ENCODE data around the gene CSNK1D.
A peak's percentile ranks its signal among the peaks of the same experiment; 100 is the strongest.
"Not testable (repeated sequence)": the region's sequence is repeated elsewhere in the genome, so short reads cannot be mapped to it uniquely, and the experiment has no call there.

The CSNK1D gene

GRCh38 chr17:82205720-82206508 lies 67.6 kb downstream of the CSNK1D start:
- peak; percentile 63 to 97 (median 80) for DNase-seq
- intact Hi-C loops (cut with DNase I), result no loop called here

GRCh38 chr17:82204831-82205719 lies 68.4 kb downstream of the CSNK1D start:
- intact Hi-C loops (cut with DNase I), result no loop called here

GRCh38 chr17:82203920-82204319 lies 69.6 kb downstream of the CSNK1D start:
- intact Hi-C loops (cut with DNase I), result no loop called here
- no peak for DNase-seq

More at GRCh38 chr17:82204831-82205719, 68.4 kb downstream of the CSNK1D start:
- no peak for DNase-seq

GRCh38 chr17:82202981-82203380 lies 70.5 kb downstream of the CSNK1D start:
- no peak for DNase-seq
- intact Hi-C loops (cut with DNase I), result no loop called here

- intact Hi-C loops (cut with DNase I), result no loop called here
Observed at GRCh38 chr17:82201498-82201910, 72.0 kb downstream of the CSNK1D start.

GRCh38 chr17:82200743-82201497 lies 72.6 kb downstream of the CSNK1D start:
- intact Hi-C loops (cut with DNase I), result no loop called here
- no peak for DNase-seq

More at GRCh38 chr17:82201498-82201910, 72.0 kb downstream of the CSNK1D start:
- no peak for DNase-seq

- intact Hi-C loops (cut with DNase I), result no loop called here
- no peak for DNase-seq
Observed at GRCh38 chr17:82200135-82200534, 73.4 kb downstream of the CSNK1D start.

- DNase-seq, result no peak
- intact Hi-C loops (cut with DNase I), result no loop called here
Observed at GRCh38 chr17:82199496-82199895, 74.0 kb downstream of the CSNK1D start.

GRCh38 chr17:82198092-82198491 lies 75.4 kb downstream of the CSNK1D start:
- no peak for DNase-seq
- intact Hi-C loops (cut with DNase I), result no loop called here

GRCh38 chr17:82195675-82196672 lies 77.5 kb downstream of the CSNK1D start:
- intact Hi-C loops (cut with DNase I), result no loop called here
- DNase-seq, result no peak

GRCh38 chr17:82194765-82195164 lies 78.7 kb downstream of the CSNK1D start:
- no peak for DNase-seq
- intact Hi-C loops (cut with DNase I), result no loop called here

GRCh38 chr17:82193520-82194220 lies 79.8 kb downstream of the CSNK1D start:
- no peak for DNase-seq
- intact Hi-C loops (cut with DNase I), result no loop called here

GRCh38 chr17:82193050-82193449 lies 80.5 kb downstream of the CSNK1D start:
- DNase-seq; intact Hi-C loops (cut with DNase I): not testable (repeated sequence)

All from posterior cingulate gyrus (tissue), 11 donors.